ENCODE measurements around the gene TBL3.

Gene TBL3

GRCh38 chr16:1963806-1964505 is 7.9 kb upstream of the TBL3 start:
- peaks cover 32% of the 10 kb centered on the region for H3K36me3 ChIP-seq (replicated peaks)
- no peak for DNase-seq
- peak overlapping the region; percentile 88 for H3K27ac ChIP-seq
- TF ChIP-seq, protein P1, sequence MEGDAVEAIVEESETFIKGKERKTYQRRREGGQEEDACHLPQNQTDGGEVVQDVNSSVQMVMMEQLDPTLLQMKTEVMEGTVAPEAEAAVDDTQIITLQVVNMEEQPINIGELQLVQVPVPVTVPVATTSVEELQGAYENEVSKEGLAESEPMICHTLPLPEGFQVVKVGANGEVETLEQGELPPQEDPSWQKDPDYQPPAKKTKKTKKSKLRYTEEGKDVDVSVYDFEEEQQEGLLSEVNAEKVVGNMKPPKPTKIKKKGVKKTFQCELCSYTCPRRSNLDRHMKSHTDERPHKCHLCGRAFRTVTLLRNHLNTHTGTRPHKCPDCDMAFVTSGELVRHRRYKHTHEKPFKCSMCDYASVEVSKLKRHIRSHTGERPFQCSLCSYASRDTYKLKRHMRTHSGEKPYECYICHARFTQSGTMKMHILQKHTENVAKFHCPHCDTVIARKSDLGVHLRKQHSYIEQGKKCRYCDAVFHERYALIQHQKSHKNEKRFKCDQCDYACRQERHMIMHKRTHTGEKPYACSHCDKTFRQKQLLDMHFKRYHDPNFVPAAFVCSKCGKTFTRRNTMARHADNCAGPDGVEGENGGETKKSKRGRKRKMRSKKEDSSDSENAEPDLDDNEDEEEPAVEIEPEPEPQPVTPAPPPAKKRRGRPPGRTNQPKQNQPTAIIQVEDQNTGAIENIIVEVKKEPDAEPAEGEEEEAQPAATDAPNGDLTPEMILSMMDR (IDR thresholded peaks at IDR 0.05; ENCODE audit: low read depth, low read length, missing control alignments) = peak; percentile 3
- in situ Hi-C loops (cut with HindIII; ENCODE audit: low pct_ligation_motif_present, low sequenced_read_pairs) = no loop called here
- H3K4me3 ChIP-seq (ENCODE audit: low read depth, low read length) = peak overlapping the region; percentile 93
- H3K27me3 ChIP-seq (replicated peaks) = no peaks in the 10 kb centered on the region

DNA sequence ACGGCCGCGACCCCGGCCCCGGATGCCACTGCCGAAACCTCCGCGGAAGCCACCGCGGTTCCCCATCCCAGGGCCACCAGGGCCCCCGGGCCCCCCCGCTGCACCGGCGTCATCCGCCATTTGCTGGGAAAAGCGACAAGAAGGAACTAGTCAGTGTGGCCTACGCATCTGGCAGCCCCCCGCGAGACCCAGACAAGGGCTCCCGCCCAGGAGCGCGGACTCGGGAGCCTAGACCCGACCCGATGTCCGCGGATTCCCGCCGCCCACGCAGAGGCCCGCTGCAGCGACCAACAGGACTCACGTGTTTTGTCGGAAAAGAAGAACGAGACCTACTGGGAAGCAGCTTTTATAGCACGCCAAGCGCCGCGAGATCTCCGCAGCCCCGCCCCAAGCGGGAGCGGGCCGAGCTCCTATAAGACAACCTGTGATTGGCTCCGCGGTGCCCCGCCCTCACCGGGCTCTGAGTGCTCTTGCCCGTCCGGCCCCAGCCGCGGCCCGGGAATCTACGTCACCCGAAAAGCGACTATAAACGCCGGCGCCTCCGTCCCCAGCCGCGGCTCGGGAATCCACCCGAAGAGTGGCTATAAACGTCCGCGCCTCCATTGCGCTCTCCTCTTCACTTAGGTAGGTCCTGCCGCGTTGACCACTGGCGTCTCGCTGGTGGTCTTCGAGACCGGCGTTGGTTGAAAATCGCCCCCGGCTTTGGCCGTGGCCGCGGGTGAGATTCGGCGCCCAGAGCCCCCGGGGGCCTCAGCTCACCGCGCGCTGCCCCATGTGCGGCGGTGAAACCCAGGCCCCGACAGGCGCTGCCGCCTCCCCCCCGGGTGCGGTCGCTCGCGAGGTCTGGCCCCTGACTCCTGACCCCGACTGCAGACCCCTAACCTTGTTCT is 7.1 kb upstream of the TBL3 start, which contains the start of gene RPS2:
Gene RPS2, minus strand, starts transcription at position 321 of the 890 bp plus-strand sequence. Its CDS starts 201 bp downstream, at position 120.
- peaks cover 32% of the 10 kb centered on the region for H3K36me3 ChIP-seq (replicated peaks)
- in situ Hi-C loops (cut with HindIII; ENCODE audit: low pct_ligation_motif_present, low sequenced_read_pairs) = no loop called here
- H3K27ac ChIP-seq = peak within 1 kb of the TSS; percentile 88
- TF ChIP-seq, protein P1 (IDR thresholded peaks at IDR 0.05; ENCODE audit: low read depth, low read length, missing control alignments) = no peak
- H3K4me3 ChIP-seq (ENCODE audit: low read depth, low read length) = peak within 1 kb of the TSS; percentile 93
- peak; percentile 99 for DNase-seq
- H3K27me3 ChIP-seq (replicated peaks) = no peaks in the 10 kb centered on the region

GRCh38 chr16:1965396-1966001 is 6.4 kb upstream of the TBL3 start:
- Histone ChIP-seq H3K36me3 (replicated peaks) (peaks cover 32% of the 10 kb centered on the region), H3K4me3 (ENCODE audit: low read depth, low read length) (peak overlapping the region; percentile 93), H3K27me3 (replicated peaks) (no peaks in the 10 kb centered on the region), H3K27ac (peak overlapping the region; percentile 88)
- DNase-seq = no peak
- TF ChIP-seq, protein P1 (IDR thresholded peaks at IDR 0.05; ENCODE audit: low read depth, low read length, missing control alignments) = no peak
- in situ Hi-C loops (cut with HindIII; ENCODE audit: low pct_ligation_motif_present, low sequenced_read_pairs) = no loop called here

GRCh38 chr16:1966460-1966859 is 5.4 kb upstream of the TBL3 start, which contains the start of gene RNF151:
Gene RNF151, plus strand, starts transcription at chr16:1966856. Its CDS starts 26 bp downstream, at chr16:1966882.
- Histone ChIP-seq H3K27ac (no peak within 1 kb of the TSS), H3K36me3 (replicated peaks) (peaks cover 27% of the 10 kb centered on the region)
- in situ Hi-C loops (cut with HindIII; ENCODE audit: low pct_ligation_motif_present, low sequenced_read_pairs) = no loop called here

More at GRCh38 chr16:1966460-1966859, 5.4 kb upstream of the TBL3 start, which contains the start of gene RNF151:
- Histone ChIP-seq H3K27me3 (replicated peaks) (no peaks in the 10 kb centered on the region), H3K4me3 (ENCODE audit: low read depth, low read length) (peak within 1 kb of the TSS; percentile 93)
- TF ChIP-seq, protein P1 (IDR thresholded peaks at IDR 0.05; ENCODE audit: low read depth, low read length, missing control alignments) = no peak
- DNase-seq = no peak

Data from brain microvascular endothelial cell (primary cell).